ENCODE results near the gene ALK. TPM values are rescaled to one million over a fixed set of nuclear protein-coding genes. Genes with fewer than 3 reads are reported as not detected.

ALK gene
- polyA plus RNA-seq, 2 of the 4 experiments (the other 2 are of a cell fraction), result not detected

- ATAC-seq (no peak), FAIRE-seq (no peak), DNase-seq (ENCODE audit: low read depth in 1 of 2, low spot score in 1 of 2) (no peak)
- no peak overlapping the region for H3K4me3 ChIP-seq
- H3K27ac ChIP-seq, result no peak overlapping the region
- CTCF ChIA-PET, result no interaction called here
- POLR2A ChIA-PET, result no interaction called here
- 62% methylated on average over 2 of the region's 2 CpGs for WGBS (ENCODE audit: missing lambda C conversion rate)
- TF ChIP-seq, protein P1, sequence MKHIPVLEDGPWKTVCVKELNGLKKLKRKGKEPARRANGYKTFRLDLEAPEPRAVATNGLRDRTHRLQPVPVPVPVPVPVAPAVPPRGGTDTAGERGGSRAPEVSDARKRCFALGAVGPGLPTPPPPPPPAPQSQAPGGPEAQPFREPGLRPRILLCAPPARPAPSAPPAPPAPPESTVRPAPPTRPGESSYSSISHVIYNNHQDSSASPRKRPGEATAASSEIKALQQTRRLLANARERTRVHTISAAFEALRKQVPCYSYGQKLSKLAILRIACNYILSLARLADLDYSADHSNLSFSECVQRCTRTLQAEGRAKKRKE (CRISPR knock-in tag; IDR thresholded peaks at IDR 0.05; ENCODE audit: low read depth), result no peak
- TF ChIP-seq CEBPB (IDR thresholded peaks at IDR 0.05) (no peak), RNF2 (IDR thresholded peaks at IDR 0.05; ENCODE audit: borderline replicate concordance, low read depth) (no peak), EP300 (IDR thresholded peaks at IDR 0.05) (no peak)
- H3K4me2 ChIP-seq, result no peak overlapping the region
- H3K9me3 ChIP-seq, result no peaks in the 10 kb centered on the region
- H3K4me1 ChIP-seq, result no peaks in the 10 kb centered on the region
These were observed 372.4 kb downstream of the ALK start for GRCh38 chr2:29549069-29549380.

- no peak overlapping the region for H3K4me3 ChIP-seq
- 3% methylated on average over 2 of the region's 2 CpGs for WGBS (ENCODE audit: missing lambda C conversion rate)
- no peak overlapping the region for H3K4me2 ChIP-seq
- TF ChIP-seq HES2 (IDR thresholded peaks at IDR 0.05), result no peak
- TF ChIP-seq HOXA7 (CRISPR knock-in tag; IDR thresholded peaks at IDR 0.05), result no peak
- no peak for TF ChIP-seq CBX8 (IDR thresholded peaks at IDR 0.05)
- no peak for TF ChIP-seq SREBF2 (IDR thresholded peaks at IDR 0.05)
- no peak for TF ChIP-seq ZNF302 (CRISPR knock-in tag; IDR thresholded peaks at IDR 0.05)
- no peak for TF ChIP-seq CHD4 (IDR thresholded peaks at IDR 0.05; ENCODE audit: borderline replicate concordance)
- no peak for TF ChIP-seq HMGXB4 (CRISPR knock-in tag; IDR thresholded peaks at IDR 0.05; ENCODE audit: borderline replicate concordance)
- TF ChIP-seq, protein P2, sequence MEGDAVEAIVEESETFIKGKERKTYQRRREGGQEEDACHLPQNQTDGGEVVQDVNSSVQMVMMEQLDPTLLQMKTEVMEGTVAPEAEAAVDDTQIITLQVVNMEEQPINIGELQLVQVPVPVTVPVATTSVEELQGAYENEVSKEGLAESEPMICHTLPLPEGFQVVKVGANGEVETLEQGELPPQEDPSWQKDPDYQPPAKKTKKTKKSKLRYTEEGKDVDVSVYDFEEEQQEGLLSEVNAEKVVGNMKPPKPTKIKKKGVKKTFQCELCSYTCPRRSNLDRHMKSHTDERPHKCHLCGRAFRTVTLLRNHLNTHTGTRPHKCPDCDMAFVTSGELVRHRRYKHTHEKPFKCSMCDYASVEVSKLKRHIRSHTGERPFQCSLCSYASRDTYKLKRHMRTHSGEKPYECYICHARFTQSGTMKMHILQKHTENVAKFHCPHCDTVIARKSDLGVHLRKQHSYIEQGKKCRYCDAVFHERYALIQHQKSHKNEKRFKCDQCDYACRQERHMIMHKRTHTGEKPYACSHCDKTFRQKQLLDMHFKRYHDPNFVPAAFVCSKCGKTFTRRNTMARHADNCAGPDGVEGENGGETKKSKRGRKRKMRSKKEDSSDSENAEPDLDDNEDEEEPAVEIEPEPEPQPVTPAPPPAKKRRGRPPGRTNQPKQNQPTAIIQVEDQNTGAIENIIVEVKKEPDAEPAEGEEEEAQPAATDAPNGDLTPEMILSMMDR (IDR thresholded peaks at IDR 0.05), result no peak
- no peak for TF ChIP-seq HOXB5 (CRISPR knock-in tag; IDR thresholded peaks at IDR 0.05)
- no peak for TF ChIP-seq EHMT2 (IDR thresholded peaks at IDR 0.05; ENCODE audit: low read depth)
- TF ChIP-seq HEYL (CRISPR knock-in tag; IDR thresholded peaks at IDR 0.05), result no peak
- TF ChIP-seq MAZ (IDR thresholded peaks at IDR 0.05; ENCODE audit: borderline replicate concordance, low read depth, low read length), result no peak
- no peak for TF ChIP-seq TFCP2L1 (CRISPR knock-in tag; IDR thresholded peaks at IDR 0.05)
- no peak for TF ChIP-seq ZSCAN20 (CRISPR knock-in tag; IDR thresholded peaks at IDR 0.05)
- no peak for TF ChIP-seq POLR2AphosphoS2 (conservative IDR thresholded peaks at IDR 0.05; ENCODE audit: low read length)
- no peak for TF ChIP-seq NPAS2 (CRISPR knock-in tag; IDR thresholded peaks at IDR 0.05; ENCODE audit: borderline replicate concordance)
- TF ChIP-seq, protein P3, sequence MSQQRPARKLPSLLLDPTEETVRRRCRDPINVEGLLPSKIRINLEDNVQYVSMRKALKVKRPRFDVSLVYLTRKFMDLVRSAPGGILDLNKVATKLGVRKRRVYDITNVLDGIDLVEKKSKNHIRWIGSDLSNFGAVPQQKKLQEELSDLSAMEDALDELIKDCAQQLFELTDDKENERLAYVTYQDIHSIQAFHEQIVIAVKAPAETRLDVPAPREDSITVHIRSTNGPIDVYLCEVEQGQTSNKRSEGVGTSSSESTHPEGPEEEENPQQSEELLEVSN (IDR thresholded peaks at IDR 0.05; ENCODE audit: borderline replicate concordance, low read depth), result no peak
- CTCF ChIA-PET, result interaction anchor here (0.5 to 1.0 kb wide), 2 partner anchors 14 to 998 kb away, joined by 3 read pairs; no protein-coding TSS in a partner anchor
- ATAC-seq (no peak), FAIRE-seq (no peak), DNase-seq (ENCODE audit: low read depth in 1 of 2, low spot score in 1 of 2) (no peak)
- no peaks in the 10 kb centered on the region for H3K4me1 ChIP-seq
- POLR2A ChIA-PET, result no interaction called here
- no peaks in the 10 kb centered on the region for H3K9me3 ChIP-seq
- no peak overlapping the region for H3K27ac ChIP-seq
These were observed 376.5 kb downstream of the ALK start for GRCh38 chr2:29544917-29545316.

Data from A549 (cell line).